Activated CD4-positive, alpha-beta memory T cell treated with anti-CD3 and anti-CD28 coated beads, Interleukin-2, amount 10 ng/mL, durations not matched to agents 7 days and 5 days (primary cell): Measurements from ENCODE around the gene SPINK8. TPM values are rescaled to one million over a fixed set of nuclear protein-coding genes. Genes with fewer than 3 reads are reported as not detected.
"Not testable (repeated sequence)": the region's sequence is repeated elsewhere in the genome, so short reads cannot be mapped to it uniquely, and the experiment has no call there.

Experiments used
- CTCF ChIA-PET: fragments of 350-600 bp; sonication (Branson Sonifier 250); formaldehyde crosslinking; loops from one replicate; lab custom pipeline; 2021; ENCODE audit warnings: antibody characterized with exemption, inconsistent platforms; lab: Charles Lee
- POLR2A ChIA-PET: fragments of 350-600 bp; sonication (Branson Sonifier 250); formaldehyde crosslinking; loops from one replicate; lab custom pipeline; 2021; ENCODE audit warnings: antibody characterized with exemption; lab: Charles Lee
- DNase-seq: peaks from one replicate; pipeline ENCODE4 v3.0.0-alpha.2; 2020
- H3K27ac Mint-ChIP-seq: one replicate; pipeline ENCODE4 v1.8.0; 2021; ENCODE audit warnings: mild to moderate bottlenecking, mixed read lengths
- H3K27me3 Mint-ChIP-seq: one replicate; pipeline ENCODE4 v1.8.0; 2021; ENCODE audit warnings: mixed read lengths
- H3K36me3 Mint-ChIP-seq: one replicate; pipeline ENCODE4 v1.8.0; 2021; ENCODE audit warnings: low read depth, mixed read lengths
- H3K4me1 Mint-ChIP-seq: one replicate; pipeline ENCODE4 v1.8.0; 2021; ENCODE audit warnings: mixed read lengths
- H3K4me3 Mint-ChIP-seq: one replicate; pipeline ENCODE4 v1.8.0; 2021; ENCODE audit warnings: mild to moderate bottlenecking, mixed read lengths
- H3K9me3 Mint-ChIP-seq: one replicate; pipeline ENCODE4 v1.8.0; 2021; ENCODE audit warnings: mixed read lengths
- total RNA-seq, 2 experiments: library from RNA; stranded (reverse); gene quantifications; one replicate each; pipeline ENCODE4 v1.2.3, GENCODE V29; 2021

The SPINK8 gene
- total RNA-seq, 2 experiments from 2014 or later: not detected

GRCh38 chr3:48271223-48271622, 62.2 kb downstream of the SPINK8 start:
- not testable (repeated sequence) for H3K9me3 Mint-ChIP-seq, H3K27me3 Mint-ChIP-seq, H3K4me3 Mint-ChIP-seq, DNase-seq, H3K27ac Mint-ChIP-seq
- CTCF ChIA-PET: interaction anchor here (0.7 to 7.9 kb wide), 8 partner anchors 23 to 287 kb away, joined by 3 to 86 read pairs (median 4); partner anchors contain the start of genes CCDC51, NME6, TMA7 and ZNF589
- Mint-ChIP-seq H3K4me1 (peaks cover 32% of the 10 kb centered on the region), H3K36me3 (peaks cover 40% of the 10 kb centered on the region)
- POLR2A ChIA-PET: interaction anchor here (1.1 to 1.2 kb wide), 2 partner anchors 29 to 30 kb away, joined by 5 read pairs; partner anchors contain the start of genes NME6 and ZNF589

- H3K4me3 Mint-ChIP-seq: no peak overlapping the region
- POLR2A ChIA-PET: interaction anchor here (1.1 to 3.4 kb wide), 4 partner anchors 29 to 169 kb away, joined by 3 to 28 read pairs (median 9); partner anchors contain the start of genes CCDC51, NME6 and ZNF589
Observed at GRCh38 chr3:48270306-48270705, 63.2 kb downstream of the SPINK8 start.

DNA sequence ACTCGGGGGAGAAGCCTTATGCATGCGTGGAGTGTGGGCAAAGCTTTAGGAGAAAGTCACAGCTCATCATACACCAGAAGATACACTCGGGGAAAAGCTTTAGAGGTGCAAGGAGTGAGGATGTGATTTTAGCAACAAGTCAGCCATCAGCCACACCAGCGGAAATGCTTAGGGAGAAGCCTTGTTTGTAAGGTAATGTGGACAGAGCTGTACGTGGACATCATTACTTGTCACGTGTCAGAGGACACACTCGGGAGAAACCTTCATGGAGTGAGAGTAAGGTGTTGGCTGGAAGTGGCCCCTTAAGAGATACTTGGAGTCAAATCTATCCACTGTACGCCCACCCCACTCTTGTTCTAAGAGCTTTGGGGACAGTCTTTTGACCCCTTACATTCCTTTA, 63.9 kb downstream of the SPINK8 start:
- ChIA-PET POLR2A (interaction anchor here (1.0 to 3.4 kb wide), 7 partner anchors 15 to 170 kb away, joined by 3 to 28 read pairs (median 3); partner anchors contain the start of genes CCDC51, NME6 and ZNF589), CTCF (interaction anchor here (0.6 to 7.9 kb wide), 6 partner anchors 17 to 280 kb away, joined by 3 to 86 read pairs (median 8); partner anchors contain the start of genes CCDC51, TMA7 and ZNF589)
- H3K4me1 Mint-ChIP-seq: peaks cover 32% of the 10 kb centered on the region
- DNase-seq: no peak
- H3K4me3 Mint-ChIP-seq: peak overlapping the region; percentile 5
- peak overlapping the region; percentile 89 for H3K27ac Mint-ChIP-seq
- H3K27me3 Mint-ChIP-seq: no peaks in the 10 kb centered on the region
- peaks cover 43% of the 10 kb centered on the region for H3K36me3 Mint-ChIP-seq
- no peaks in the 10 kb centered on the region for H3K9me3 Mint-ChIP-seq

More at GRCh38 chr3:48270306-48270705, 63.2 kb downstream of the SPINK8 start:
- CTCF ChIA-PET: interaction anchor here (0.8 to 7.9 kb wide), 4 partner anchors 18 to 166 kb away, joined by 4 to 86 read pairs (median 11); partner anchors contain the start of genes NME6 and ZNF589
- peaks cover 43% of the 10 kb centered on the region for H3K36me3 Mint-ChIP-seq
- H3K4me1 Mint-ChIP-seq: peaks cover 32% of the 10 kb centered on the region
- no peaks in the 10 kb centered on the region for H3K9me3 Mint-ChIP-seq
- DNase-seq: no peak
- H3K27ac Mint-ChIP-seq: no peak overlapping the region
- H3K27me3 Mint-ChIP-seq: no peaks in the 10 kb centered on the region

GRCh38 chr3:48268936-48269561, 64.4 kb downstream of the SPINK8 start:
- Mint-ChIP-seq H3K27ac (peak overlapping the region; percentile 89), H3K4me1 (peaks cover 32% of the 10 kb centered on the region), H3K4me3 (peak overlapping the region; percentile 45), H3K36me3 (peaks cover 46% of the 10 kb centered on the region), H3K9me3 (no peaks in the 10 kb centered on the region), H3K27me3 (no peaks in the 10 kb centered on the region)
- ChIA-PET POLR2A (interaction anchor here (1.0 to 3.4 kb wide), 12 partner anchors 8 to 171 kb away, joined by 3 to 28 read pairs (median 5); partner anchors contain the start of genes CCDC51, CDC25A, NME6 and ZNF589), CTCF (interaction anchor here (0.6 to 7.9 kb wide), 10 partner anchors 18 to 280 kb away, joined by 3 to 86 read pairs (median 4); partner anchors contain the start of genes CCDC51, TMA7 and ZNF589)
- DNase-seq: peak; percentile 35

GRCh38 chr3:48268381-48268935, 65.0 kb downstream of the SPINK8 start:
- DNase-seq: peak; percentile 85
- ChIA-PET POLR2A (interaction anchor here (0.8 to 3.4 kb wide), 16 partner anchors 9 to 205 kb away, joined by 3 to 28 read pairs (median 4); partner anchors contain the start of genes CCDC51, CDC25A, NME6 and ZNF589), CTCF (interaction anchor here (0.6 to 7.9 kb wide), 14 partner anchors 17 to 1162 kb away, joined by 3 to 86 read pairs (median 4); partner anchors contain the start of genes CCDC51, TMA7 and ZNF589)
- H3K4me1 Mint-ChIP-seq: peaks cover 32% of the 10 kb centered on the region
- H3K36me3 Mint-ChIP-seq: peaks cover 51% of the 10 kb centered on the region
- no peaks in the 10 kb centered on the region for H3K9me3 Mint-ChIP-seq
- H3K27ac Mint-ChIP-seq: peak overlapping the region; percentile 89
- H3K4me3 Mint-ChIP-seq: peak overlapping the region; percentile 45
- H3K27me3 Mint-ChIP-seq: no peaks in the 10 kb centered on the region

DNA sequence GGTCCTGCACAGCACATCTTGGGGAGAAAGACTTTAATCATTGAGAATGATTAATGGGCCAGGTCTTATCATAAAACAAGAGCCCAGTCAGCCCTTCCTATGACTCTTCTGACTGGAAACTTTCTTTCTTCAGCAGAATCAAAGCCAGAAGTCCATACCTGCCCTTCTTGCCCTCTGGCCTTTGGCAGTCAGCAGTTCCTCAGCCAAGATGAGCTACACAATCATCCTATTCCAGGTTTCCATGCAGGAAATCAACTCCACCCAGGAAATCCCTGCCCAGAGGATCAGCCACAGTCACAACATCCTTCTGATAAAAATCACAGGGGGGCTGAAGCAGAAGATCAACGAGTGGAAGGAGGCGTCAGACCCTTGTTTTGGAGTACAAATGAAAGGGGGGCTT, 65.7 kb downstream of the SPINK8 start:
- H3K27me3 Mint-ChIP-seq: no peaks in the 10 kb centered on the region
- ChIA-PET POLR2A (interaction anchor here (0.8 to 3.4 kb wide), 13 partner anchors 9 to 205 kb away, joined by 3 to 28 read pairs (median 5); partner anchors contain the start of genes CCDC51, CDC25A, NME6 and ZNF589), CTCF (interaction anchor here (0.6 to 7.9 kb wide), 13 partner anchors 16 to 1162 kb away, joined by 3 to 86 read pairs (median 4); partner anchors contain the start of genes CCDC51, TMA7 and ZNF589)
- peak overlapping the region; percentile 25 for H3K4me3 Mint-ChIP-seq
- peaks cover 53% of the 10 kb centered on the region for H3K36me3 Mint-ChIP-seq
- no peaks in the 10 kb centered on the region for H3K9me3 Mint-ChIP-seq
- H3K4me1 Mint-ChIP-seq: peaks cover 32% of the 10 kb centered on the region
- peak overlapping the region; percentile 89 for H3K27ac Mint-ChIP-seq
- DNase-seq: no peak

DNA sequence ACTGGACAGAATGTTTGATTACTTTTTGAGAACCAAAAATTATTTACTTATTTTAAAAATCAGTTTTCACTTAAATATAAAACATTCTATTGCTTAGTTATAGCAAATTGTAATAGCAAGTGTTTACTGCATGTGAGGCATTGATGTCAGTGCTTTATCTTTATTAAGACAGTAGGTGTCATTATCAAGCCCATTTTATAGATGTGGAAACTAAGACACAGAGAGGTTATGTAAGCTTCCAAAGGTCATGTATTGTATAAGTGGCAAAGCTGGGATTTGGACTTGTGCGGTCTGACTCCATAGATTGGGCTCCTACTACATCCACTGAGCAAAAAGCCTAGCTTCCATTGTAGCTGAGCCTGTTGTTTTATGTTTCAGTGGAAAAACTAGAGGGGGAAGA, 74.9 kb downstream of the SPINK8 start:
- Mint-ChIP-seq H3K27me3 (no peaks in the 10 kb centered on the region), H3K4me1 (peaks cover 7% of the 10 kb centered on the region), H3K27ac (no peak overlapping the region), H3K4me3 (no peak overlapping the region), H3K9me3 (peaks cover 7% of the 10 kb centered on the region), H3K36me3 (peaks cover 72% of the 10 kb centered on the region)
- DNase-seq: no peak
- ChIA-PET POLR2A (interaction anchor here (1.7 kb wide), 1 partner anchor 11 kb away, joined by 5 read pairs; no protein-coding TSS in a partner anchor), CTCF (interaction anchor here (1.2 to 1.3 kb wide), 3 partner anchors 9 to 177 kb away, joined by 3 to 6 read pairs (median 4); no protein-coding TSS in a partner anchor)

Other genes starting within 250 kb of the SPINK8 start
- gene CDC25A, start 145.2 kb downstream of the SPINK8 start, total RNA-seq: 10 to 100 TPM; 19.6 to 20.1 TPM
- not detected for gene CAMP, start 110.2 kb downstream of the SPINK8 start, total RNA-seq
- 10 to 100 TPM; 38.1 to 38.6 TPM for gene ZNF589, start 92.6 kb downstream of the SPINK8 start, total RNA-seq
- 10 to 100 TPM; 28.0 to 32.5 TPM for gene NME6, start 32.3 kb downstream of the SPINK8 start, total RNA-seq
- gene FBXW12, start 38.6 kb upstream of the SPINK8 start, total RNA-seq: not detected
- 1 to 10 TPM; 1.7 to 1.9 TPM for gene PLXNB1, start 96.4 kb upstream of the SPINK8 start, total RNA-seq
- 10 to 100 TPM; 14.9 to 17.5 TPM for gene CCDC51, start 106.5 kb upstream of the SPINK8 start, total RNA-seq
- gene TMA7, start 106.6 kb upstream of the SPINK8 start, total RNA-seq: 100 to 1,000 TPM; 240 to 241 TPM
- 10 to 100 TPM; 13.4 to 15.2 TPM for gene ATRIP, start 113.1 kb upstream of the SPINK8 start, total RNA-seq
- 100 to 1,000 TPM; 336 to 337 TPM for gene SHISA5, start 170.5 kb upstream of the SPINK8 start, total RNA-seq
- gene PFKFB4, start 223.1 kb upstream of the SPINK8 start, total RNA-seq: 10 to 100 TPM; 33.3 to 34.4 TPM
- not detected for gene UCN2, start 230.1 kb upstream of the SPINK8 start, total RNA-seq